ENCODE measurements around the gene AXIN1. TPM values are rescaled to one million over a fixed set of nuclear protein-coding genes. Genes with fewer than 3 reads are reported as not detected.

AXIN1 gene
- polyA plus RNA-seq, 1 experiment: 3.5 TPM

GRCh38 chr16:317583-317982, 34.9 kb downstream of the AXIN1 start:
- ChIA-PET POLR2A (no interaction called here), CTCF (no interaction called here)
- DNase-seq (ENCODE audit: low read depth, low spot score): no peak
- no peak for TF ChIP-seq CTCF (IDR thresholded peaks at IDR 0.05; ENCODE audit: low read depth, low read length)
- no peaks in the 10 kb centered on the region for H3K27me3 ChIP-seq (ENCODE audit: control insufficient read depth, insufficient read depth, low read length)
- no peak overlapping the region for H3K27ac ChIP-seq (ENCODE audit: low read depth, low read length)
- no peaks in the 10 kb centered on the region for H3K9me3 ChIP-seq (ENCODE audit: control insufficient read depth, insufficient read depth, low read length)
- no peak overlapping the region for H3K4me3 ChIP-seq (ENCODE audit: low read depth, low read length)

DNA sequence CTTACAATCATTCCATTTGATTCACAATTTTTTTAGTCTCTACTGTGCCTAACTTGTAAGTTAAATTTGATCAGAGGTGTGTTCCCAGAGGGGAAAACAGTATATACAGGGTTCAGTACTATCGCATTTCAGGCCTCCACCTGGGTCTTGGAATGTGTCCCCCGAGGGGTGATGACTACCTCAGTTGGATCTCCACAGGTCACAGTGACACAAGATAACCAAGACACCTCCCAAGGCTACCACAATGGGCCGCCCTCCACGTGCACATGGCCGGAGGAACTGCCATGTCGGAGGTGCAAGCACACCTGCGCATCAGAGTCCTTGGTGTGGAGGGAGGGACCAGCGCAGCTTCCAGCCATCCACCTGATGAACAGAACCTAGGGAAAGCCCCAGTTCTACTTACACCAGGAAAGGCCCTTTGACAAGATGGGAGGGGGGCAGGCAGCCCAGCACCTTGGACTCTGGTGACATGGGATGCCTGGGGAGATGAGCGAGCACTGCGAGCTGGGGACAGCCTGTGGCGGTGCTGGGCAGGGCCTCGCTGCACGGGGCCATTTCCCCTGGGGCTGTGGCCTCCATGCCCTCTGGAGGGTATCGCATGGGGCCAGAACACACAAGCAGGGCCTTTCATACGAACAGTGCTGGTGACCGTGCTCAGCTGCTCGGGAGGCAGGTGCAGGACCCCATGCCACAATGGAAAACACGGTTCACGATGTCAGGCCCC, 35.6 kb downstream of the AXIN1 start:
- no peak for DNase-seq (ENCODE audit: low read depth, low spot score)
- Histone ChIP-seq H3K9me3 (ENCODE audit: control insufficient read depth, insufficient read depth, low read length) (no peaks in the 10 kb centered on the region), H3K27ac (ENCODE audit: low read depth, low read length) (no peak overlapping the region), H3K27me3 (ENCODE audit: control insufficient read depth, insufficient read depth, low read length) (no peaks in the 10 kb centered on the region), H3K4me3 (ENCODE audit: low read depth, low read length) (no peak overlapping the region)
- POLR2A ChIA-PET: no interaction called here
- no peak for TF ChIP-seq CTCF (IDR thresholded peaks at IDR 0.05; ENCODE audit: low read depth, low read length)
- CTCF ChIA-PET: interaction anchor here (0.6 kb wide), 1 partner anchor 16 kb away, joined by 3 read pairs; no protein-coding TSS in a partner anchor

DNA sequence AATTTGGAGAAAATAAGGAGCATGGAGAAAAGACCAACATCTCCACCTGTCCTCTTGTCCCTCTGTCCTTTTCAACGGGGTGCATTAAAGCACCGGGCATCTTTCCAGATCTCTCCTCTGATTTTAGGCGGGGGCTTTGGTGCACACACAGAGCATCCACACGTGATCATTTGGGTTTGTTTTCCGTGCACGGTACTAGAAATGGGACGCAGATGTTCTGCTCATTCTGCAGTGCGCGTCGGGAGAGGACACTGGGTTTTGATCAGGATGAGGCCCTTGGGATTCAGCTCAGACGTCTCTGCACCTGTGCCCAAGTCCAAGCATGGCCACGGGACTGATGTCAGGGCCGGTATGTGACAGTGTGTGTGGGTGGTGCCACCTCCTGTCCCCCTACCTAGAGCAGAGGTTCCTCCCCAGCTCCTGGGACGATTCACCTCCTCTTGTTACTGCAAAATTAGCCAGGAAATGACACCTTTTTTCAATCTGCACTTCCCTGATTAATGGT, 37.7 kb downstream of the AXIN1 start:
- ChIA-PET POLR2A (no interaction called here), CTCF (no interaction called here)
- H3K9me3 ChIP-seq (ENCODE audit: control insufficient read depth, insufficient read depth, low read length): no peaks in the 10 kb centered on the region
- H3K27me3 ChIP-seq (ENCODE audit: control insufficient read depth, insufficient read depth, low read length): no peaks in the 10 kb centered on the region
- no peak for TF ChIP-seq CTCF (IDR thresholded peaks at IDR 0.05; ENCODE audit: low read depth, low read length)
- no peak overlapping the region for H3K27ac ChIP-seq (ENCODE audit: low read depth, low read length)
- H3K4me3 ChIP-seq (ENCODE audit: low read depth, low read length): no peak overlapping the region
- DNase-seq (ENCODE audit: low read depth, low spot score): no peak

GRCh38 chr16:314351-314750, 38.2 kb downstream of the AXIN1 start:
- no peaks in the 10 kb centered on the region for H3K9me3 ChIP-seq (ENCODE audit: control insufficient read depth, insufficient read depth, low read length)
- H3K27ac ChIP-seq (ENCODE audit: low read depth, low read length): no peak overlapping the region
- TF ChIP-seq CTCF (IDR thresholded peaks at IDR 0.05; ENCODE audit: low read depth, low read length): no peak
- DNase-seq (ENCODE audit: low read depth, low spot score): no peak
- ChIA-PET CTCF (no interaction called here), POLR2A (no interaction called here)
- H3K4me3 ChIP-seq (ENCODE audit: low read depth, low read length): no peak overlapping the region
- H3K27me3 ChIP-seq (ENCODE audit: control insufficient read depth, insufficient read depth, low read length): no peaks in the 10 kb centered on the region

DNA sequence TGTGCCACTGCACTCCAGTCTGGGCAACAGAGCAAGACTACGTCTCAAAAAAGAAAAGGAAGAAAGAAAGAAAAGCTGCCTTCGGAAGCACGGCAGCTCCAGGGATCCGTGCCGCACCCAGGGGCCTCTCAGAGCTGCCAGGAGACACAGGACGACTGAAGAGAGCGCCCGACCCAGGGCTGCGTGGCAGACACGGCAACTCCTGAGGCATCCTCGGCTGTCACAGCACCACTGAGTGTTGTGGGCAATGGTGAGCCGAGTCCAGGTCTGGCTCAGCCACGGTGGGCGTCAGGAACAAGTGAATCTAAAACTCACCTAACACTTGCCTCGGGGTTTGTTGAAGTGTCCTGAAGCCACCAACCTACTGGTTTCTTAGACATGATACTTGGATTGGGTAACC, 40.8 kb downstream of the AXIN1 start:
- DNase-seq (ENCODE audit: low read depth, low spot score): no peak
- ChIA-PET CTCF (no interaction called here), POLR2A (no interaction called here)
- Histone ChIP-seq H3K9me3 (ENCODE audit: control insufficient read depth, insufficient read depth, low read length) (no peaks in the 10 kb centered on the region), H3K27me3 (ENCODE audit: control insufficient read depth, insufficient read depth, low read length) (no peaks in the 10 kb centered on the region), H3K4me3 (ENCODE audit: low read depth, low read length) (no peak overlapping the region), H3K27ac (ENCODE audit: low read depth, low read length) (no peak overlapping the region)
- no peak for TF ChIP-seq CTCF (IDR thresholded peaks at IDR 0.05; ENCODE audit: low read depth, low read length)
